Spleen (tissue), 11 donors: ENCODE measurements around the gene GRAMD1B. TPM values are rescaled to one million over a fixed set of nuclear protein-coding genes. Genes with fewer than 3 reads are reported as not detected.

Source experiments
- DNase-seq: peaks from one replicate; pipeline ENCODE4 v3.0.0-alpha.2; 2020
- H3K27ac ChIP-seq, 8 donors: fragments of 200-600 bp; sonication (generic) in 7 of 8; 1 replicate in 4 of 8; 2 replicates in 4 of 8; pipeline versions ENCODE4 v1.5.0 to v1.8.0; 2016 to 2021; ENCODE audit warnings: inconsistent platforms in 4 of 8, mild to moderate bottlenecking in 4 of 8, moderate library complexity in 1 of 8
- H3K27me3 ChIP-seq, 7 donors: fragments of 200-600 bp; sonication (generic) in 6 of 7; replicated peaks in 1 of 7; 1 replicate in 4 of 7; 2 replicates in 3 of 7; pipeline versions ENCODE4 v1.5.0 to v1.8.0; 2016 to 2021; ENCODE audit warnings: inconsistent platforms in 3 of 7, mild to moderate bottlenecking in 1 of 7
- H3K36me3 ChIP-seq, 6 donors: fragments of 200-600 bp; sonication (generic) in 5 of 6; 1 replicate in 4 of 6; 2 replicates in 2 of 6; pipeline versions ENCODE4 v1.5.0 to v1.8.0; 2016 to 2021; ENCODE audit warnings: inconsistent platforms in 2 of 6
- H3K4me1 ChIP-seq, 6 donors: fragments of 200-600 bp; sonication (generic) in 5 of 6; 1 replicate in 3 of 6; 2 replicates in 3 of 6; pipeline versions ENCODE4 v1.5.0 to v1.8.0; 2016 to 2021; ENCODE audit warnings: inconsistent platforms in 3 of 6
- H3K4me3 ChIP-seq, 8 donors: fragments of 200-600 bp; sonication (generic) in 7 of 8; 1 replicate in 4 of 8; 2 replicates in 4 of 8; pipeline versions ENCODE4 v1.5.0 to v1.8.0; 2016 to 2021; ENCODE audit warnings: inconsistent platforms in 4 of 8, mild to moderate bottlenecking in 4 of 8, moderate library complexity in 2 of 8
- H3K9me3 ChIP-seq, 8 donors: fragments of 200-600 bp; sonication (generic) in 7 of 8; 1 replicate in 4 of 8; 2 replicates in 4 of 8; pipeline versions ENCODE4 v1.5.0 to v1.8.0; 2016 to 2021; ENCODE audit warnings: inconsistent platforms in 4 of 8
- CTCF ChIP-seq, 11 experiments: fragments of 200-600 bp in 7 of 11; fragments of 450-650 bp in 4 of 11; sonication (generic) in 4 of 11; IDR thresholded peaks in 8 of 11; conservative IDR thresholded peaks in 3 of 11; 1 replicate in 7 of 11; 2 replicates in 4 of 11; pipeline versions ENCODE4 v1.4.0 to v1.8.0; 2016 to 2021; ENCODE audit warnings: antibody characterized with exemption in 11 of 11, inconsistent platforms in 4 of 11, mild to moderate bottlenecking in 1 of 11
- POLR2A ChIP-seq, 3 donors: fragments of 450-650 bp; IDR thresholded peaks; one replicate each; pipeline ENCODE4 v1.5.1; 2017; ENCODE audit warnings: antibody characterized with exemption in 3 of 3, mild to moderate bottlenecking in 1 of 3
- POLR2AphosphoS5 ChIP-seq, 3 donors: sonication (generic); formaldehyde crosslinking; IDR thresholded peaks; one replicate each; pipeline ENCODE4 v1.5.1; 2017; ENCODE audit warnings: antibody characterized with exemption in 3 of 3
- WGBS, 5 donors: extraction: QIAGEN DNeasy Blood & Tissue Kit in 3 of 5; methylation state at CpG; one replicate each; pipeline versions ENCODE4 v1.1.5 to v1.1.7; 2013 to 2018; 5-methylcytosine and 5-hydroxymethylcytosine counted together
- intact Hi-C: fragments of 100-400 bp; cut with DNase I; formaldehyde crosslinking; loops from one replicate; pipeline ENCODE4 v1.15.0; 2023; ENCODE audit warnings: low total_unique reads
- polyA plus RNA-seq, 3 donors: library from polyadenylated mRNA; stranded (reverse); fragments of 200-250 nt; gene quantifications; one replicate each; pipeline ENCODE4 v1.2.1, GENCODE V29; 2013
- total RNA-seq, 7 donors: library from RNA; depleted of rRNA in 3 of 7; stranded (reverse); fragments of >200 nt in 3 of 7; fragmentation: NEBNext Ultra II Directional in 4 of 7; extraction: Animal tissue kit (Norgen Biotek cat#: 25700) in 4 of 7; gene quantifications; one replicate each; pipeline versions ENCODE4 v1.1.0 to v1.2.1, GENCODE V29; 2016 to 2021
- donor health status: healthy with polysubstance abuse.
- donor health status: DM: no; HTN: no; CAD: no; lungs with moderate emphysema.
- donor health status: DM: no; HTN: no; CAD: no.
- donor health status: Bipolar disorder and iron deficiency.
- donor health status: healthy.
- donor health status: DM: no; HTN: no; CAD: no.
- donor health status: DM: yes; HTN: yes; CAD: no.

Gene GRAMD1B
- total and polyA plus RNA-seq, 10 donors, result 1.7 to 15.6 (median 7.5) TPM

- 86 to 95% (median 90%) methylated on average over 8 of the region's 8 CpGs for WGBS, 5 donors
Observed at GRCh38 chr11:123472236-123472935, 42.3 kb downstream of the GRAMD1B start.

GRCh38 chr11:123473941-123474677 is 44.0 kb downstream of the GRAMD1B start:
- H3K4me1 ChIP-seq, result peaks cover 0 to 33% (median 12%) of the 10 kb centered on the region in 6 donors
- DNase-seq, result no peak
- H3K36me3 ChIP-seq, result no peaks in the 10 kb centered on the region
- H3K9me3 ChIP-seq, result no peaks in the 10 kb centered on the region
- no peak overlapping the region for H3K4me3 ChIP-seq
- 45 to 66% (median 51%) methylated on average over 3 of the region's 3 CpGs for WGBS, 5 donors
- intact Hi-C loops, result no loop called here
- TF ChIP-seq CTCF (IDR thresholded peaks at IDR 0.05 in 8 of 11, conservative IDR thresholded peaks at IDR 0.05 in 3 of 11) (no peak), POLR2AphosphoS5 (IDR thresholded peaks at IDR 0.05) (no peak), POLR2A (IDR thresholded peaks at IDR 0.05) (no peak)
- peak overlapping the region in 5 of 8 donors; percentile 11 to 67 (median 46) for H3K27ac ChIP-seq
- H3K27me3 ChIP-seq, result no peaks in the 10 kb centered on the region

More at GRCh38 chr11:123472236-123472935, 42.3 kb downstream of the GRAMD1B start:
- Histone ChIP-seq H3K4me1 (peaks cover 0 to 21% (median 3%) of the 10 kb centered on the region in 6 donors), H3K27me3 (no peaks in the 10 kb centered on the region), H3K36me3 (no peaks in the 10 kb centered on the region), H3K4me3 (no peak overlapping the region), H3K27ac (no peak overlapping the region), H3K9me3 (no peaks in the 10 kb centered on the region)
- DNase-seq, result no peak
- no peak for TF ChIP-seq POLR2AphosphoS5 (IDR thresholded peaks at IDR 0.05)
- TF ChIP-seq CTCF (IDR thresholded peaks at IDR 0.05 in 8 of 11, conservative IDR thresholded peaks at IDR 0.05 in 3 of 11), result no peak
- no peak for TF ChIP-seq POLR2A (IDR thresholded peaks at IDR 0.05)
- intact Hi-C loops, result no loop called here

- no peak overlapping the region for H3K4me3 ChIP-seq
- WGBS, 5 donors, result 53 to 68% (median 61%) methylated on average over 8 of the region's 8 CpGs
- H3K36me3 ChIP-seq, result no peaks in the 10 kb centered on the region
- H3K27me3 ChIP-seq, result no peaks in the 10 kb centered on the region
- H3K9me3 ChIP-seq, result no peaks in the 10 kb centered on the region
- peaks cover 0 to 42% (median 14%) of the 10 kb centered on the region in 6 donors for H3K4me1 ChIP-seq
- intact Hi-C loops, result loop anchor here (5.0 kb wide), 2 partner anchors 68 to 173 kb away; no protein-coding TSS in a partner anchor
- H3K27ac ChIP-seq, result peak overlapping the region in 5 of 8 donors; percentile 11 to 67 (median 46)
- DNase-seq, result no peak
- TF ChIP-seq POLR2A (IDR thresholded peaks at IDR 0.05) (no peak), CTCF (IDR thresholded peaks at IDR 0.05 in 8 of 11, conservative IDR thresholded peaks at IDR 0.05 in 3 of 11) (no peak), POLR2AphosphoS5 (IDR thresholded peaks at IDR 0.05) (no peak)
Observed at GRCh38 chr11:123474994-123475393, 44.9 kb downstream of the GRAMD1B start.

GRCh38 chr11:123475469-123475868 is 45.4 kb downstream of the GRAMD1B start:
- TF ChIP-seq POLR2AphosphoS5 (IDR thresholded peaks at IDR 0.05) (no peak), CTCF (IDR thresholded peaks at IDR 0.05 in 8 of 11, conservative IDR thresholded peaks at IDR 0.05 in 3 of 11) (no peak), POLR2A (IDR thresholded peaks at IDR 0.05) (no peak)
- DNase-seq, result no peak
- Histone ChIP-seq H3K4me1 (peaks cover 0 to 47% (median 15%) of the 10 kb centered on the region in 6 donors), H3K9me3 (no peaks in the 10 kb centered on the region), H3K36me3 (no peaks in the 10 kb centered on the region), H3K4me3 (no peak overlapping the region), H3K27ac (peak overlapping the region in 3 of 8 donors; percentile 46 to 67 (median 48)), H3K27me3 (no peaks in the 10 kb centered on the region)
- intact Hi-C loops, result loop anchor here (5.0 kb wide), 2 partner anchors 68 to 173 kb away; no protein-coding TSS in a partner anchor
- WGBS, 5 donors, result 70 to 79% (median 73%) methylated on average over 3 of the region's 3 CpGs
